GM23338 (cell line): ENCODE results near the gene WWC1. TPM values are rescaled to one million over a fixed set of nuclear protein-coding genes. Genes with fewer than 3 reads are reported as not detected.

Source experiments
- ATAC-seq: fragments of 200-7000 bp; cut with Tn5 transposase; 3 replicates; pipeline ENCODE4 v1.9.1; 2020
- DNase-seq: peaks from one replicate; pipeline ENCODE4 v3.0.0-alpha.2; 2015; ENCODE audit warnings: low spot score
- H2AFZ ChIP-seq: fragments of 200-600 bp; sonication (generic); 2 replicates; pipeline ENCODE4 v1.8.0; 2016; ENCODE audit warnings: antibody characterized with exemption, mild to moderate bottlenecking, moderate library complexity
- H3F3A ChIP-seq: fragments of 200-600 bp; sonication (generic); replicated peaks from 2 replicates; pipeline ENCODE4 v1.8.0; 2017; ENCODE audit warnings: antibody characterized with exemption, mixed run types, low read depth
- H3K27ac ChIP-seq: fragments of 200-600 bp; sonication (generic); 2 replicates; pipeline ENCODE4 v1.6.1; 2016; ENCODE audit warnings: low read depth
- H3K27me3 ChIP-seq: fragments of 200-600 bp; sonication (generic); 2 replicates; pipeline ENCODE4 v1.8.0; 2016; ENCODE audit warnings: mild to moderate bottlenecking, mixed run types, moderate library complexity; ENCODE audit not compliant: insufficient read depth
- H3K36me3 ChIP-seq: fragments of 200-600 bp; sonication (generic); 2 replicates; pipeline ENCODE4 v1.8.0; 2016; ENCODE audit warnings: mild to moderate bottlenecking; ENCODE audit not compliant: insufficient read depth
- H3K4me1 ChIP-seq: fragments of 200-600 bp; sonication (generic); 2 replicates; pipeline ENCODE4 v1.8.0; 2016; ENCODE audit warnings: mild to moderate bottlenecking, moderate library complexity; ENCODE audit not compliant: insufficient read depth
- H3K4me2 ChIP-seq: fragments of 200-600 bp; sonication (generic); 2 replicates; pipeline ENCODE4 v1.7.1; 2017; ENCODE audit warnings: mixed run types
- H3K4me3 ChIP-seq: fragments of 200-600 bp; sonication (generic); 2 replicates; pipeline ENCODE4 v1.6.1; 2016; ENCODE audit warnings: mixed run types
- H3K79me2 ChIP-seq: fragments of 200-600 bp; sonication (generic); replicated peaks from 2 replicates; pipeline ENCODE4 v1.8.0; 2017; ENCODE audit warnings: mild to moderate bottlenecking; ENCODE audit not compliant: insufficient read depth
- H3K9me2 ChIP-seq: fragments of 200-600 bp; sonication (generic); 2 replicates; pipeline ENCODE4 v1.8.0; 2017; ENCODE audit not compliant: insufficient read depth
- H4K20me1 ChIP-seq: fragments of 200-600 bp; sonication (generic); replicated peaks from 2 replicates; pipeline ENCODE4 v1.8.0; 2017; ENCODE audit warnings: mild to moderate bottlenecking; ENCODE audit not compliant: insufficient read depth
- H3K27ac Mint-ChIP-seq: 2 replicates; pipeline ENCODE4 v1.8.0; 2020; ENCODE audit warnings: inconsistent platforms, mild to moderate bottlenecking, moderate library complexity, mixed read lengths
- H3K27me3 Mint-ChIP-seq: 3 replicates; pipeline ENCODE4 v1.8.0; 2022; ENCODE audit warnings: low read depth, mild to moderate bottlenecking, moderate library complexity, mixed read lengths, inconsistent platforms; ENCODE audit not compliant: insufficient read depth, poor library complexity
- H3K36me3 Mint-ChIP-seq: 3 replicates; pipeline ENCODE4 v1.8.0; 2021; ENCODE audit warnings: low read depth, mild to moderate bottlenecking, inconsistent platforms, moderate library complexity, mixed read lengths
- H3K4me1 Mint-ChIP-seq: 3 replicates; pipeline ENCODE4 v1.8.0; 2020; ENCODE audit warnings: mild to moderate bottlenecking, inconsistent platforms, mixed read lengths
- H3K4me3 Mint-ChIP-seq: 3 replicates; pipeline ENCODE4 v1.8.0; 2021; ENCODE audit warnings: moderate library complexity, mild to moderate bottlenecking, inconsistent platforms, mixed read lengths
- H3K9me3 Mint-ChIP-seq: 3 replicates; pipeline ENCODE4 v1.8.0; 2020; ENCODE audit warnings: moderate library complexity, mild to moderate bottlenecking, inconsistent platforms, mixed read lengths
- CREB1 ChIP-seq: fragments of 250-450 bp; sonication (Bioruptor Pico); IDR thresholded peaks from 2 replicates; pipeline ENCODE4 v1.5.0; 2020; ENCODE audit warnings: low read depth, mild to moderate bottlenecking, moderate library complexity
- ETS1 ChIP-seq: IDR thresholded peaks from 2 replicates; pipeline ENCODE4 v1.6.1; 2016; ENCODE audit warnings: antibody characterized with exemption
- EZH2phosphoT487 ChIP-seq: fragments of 200-600 bp; sonication (generic); IDR thresholded peaks from one replicate; pipeline ENCODE4 v1.8.1; 2018; ENCODE audit warnings: antibody characterized with exemption; ENCODE audit not compliant: unreplicated experiment
- JUNB ChIP-seq: IDR thresholded peaks from one replicate; pipeline ENCODE4 v1.6.1; 2016; ENCODE audit warnings: antibody characterized with exemption; ENCODE audit not compliant: unreplicated experiment
- ZNF462 ChIP-seq: fragments of 250-450 bp; sonication (Bioruptor Pico); IDR thresholded peaks from 2 replicates; pipeline ENCODE4 v1.5.0; 2020; ENCODE audit warnings: mild to moderate bottlenecking, moderate library complexity
- polyA plus RNA-seq: library from polyadenylated mRNA; unstranded; fragments of >200 nt; fragmentation: Nextera tagmentation; extraction: Ambion mirVana; gene quantifications from 2 replicates; pipeline ENCODE4 v1.2.1, GENCODE V29; 2016
- total RNA-seq: library from RNA; depleted of rRNA; stranded (reverse); fragments of >200 nt; shearing (Covaris generic); gene quantifications from 2 replicates; pipeline ENCODE4 v1.2.3, GENCODE V29; 2014

The WWC1 gene
- total and polyA plus RNA-seq, 2 experiments from 2014 or later: 25.4 to 27.8 TPM

DNA sequence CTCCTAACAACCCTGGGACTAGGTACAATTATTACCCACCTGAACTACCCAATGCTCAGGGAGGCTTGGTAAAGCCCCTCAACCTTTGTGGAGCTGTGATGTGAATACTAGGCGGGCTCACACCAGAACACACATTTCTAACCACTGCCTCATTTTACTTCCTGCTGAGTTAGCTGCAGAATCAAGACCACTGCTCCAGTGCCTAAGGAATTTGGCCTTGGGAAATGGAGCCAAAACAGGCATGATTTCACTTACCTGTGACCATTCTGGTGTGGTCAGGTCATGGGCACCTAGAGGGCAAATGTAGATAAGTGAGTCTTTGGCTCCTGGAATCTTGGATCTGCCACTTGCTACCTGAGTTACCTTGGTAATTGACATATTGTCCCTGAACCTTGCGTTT, 5.2 kb downstream of the WWC1 start (continued):
- TF ChIP-seq ZNF462: no peak
- TF ChIP-seq CREB1: no peak
- no peak for TF ChIP-seq EZH2phosphoT487

DNA sequence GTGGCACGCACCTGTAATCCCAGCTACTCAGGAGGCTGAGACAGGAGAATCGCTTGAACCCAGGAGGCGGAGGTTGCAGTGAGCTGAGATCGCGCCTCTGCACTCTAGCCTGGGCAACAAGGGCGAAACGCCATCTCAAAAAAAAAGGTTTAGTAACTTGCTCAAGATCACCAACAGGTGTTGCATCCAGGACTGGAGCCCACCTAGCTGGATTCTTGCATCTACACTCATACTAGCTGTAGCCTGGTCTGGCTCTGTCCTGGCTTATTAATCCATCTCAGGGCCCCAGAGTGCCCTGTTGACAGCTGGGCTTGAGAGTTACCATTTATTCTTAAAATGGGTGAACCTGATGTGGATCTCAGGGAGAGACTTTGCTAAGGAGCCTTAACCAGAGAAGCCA, 7.5 kb downstream of the WWC1 start:
- H3K27me3 Mint-ChIP-seq: peaks cover 9% of the 10 kb centered on the region
- Histone ChIP-seq H3K36me3 (no peaks in the 10 kb centered on the region), H3K4me2 (no peak overlapping the region)
- no peak for TF ChIP-seq EZH2phosphoT487
- TF ChIP-seq ZNF462: no peak
- TF ChIP-seq CREB1: no peak
- no peak for TF ChIP-seq JUNB
- TF ChIP-seq ETS1: no peak

More for the DNA sequence above, 7.5 kb downstream of the WWC1 start:
- H3K36me3 Mint-ChIP-seq: peaks cover 4% of the 10 kb centered on the region; the same call in 1 of the 3 replicates
- no peaks in the 10 kb centered on the region for H3K27me3 ChIP-seq
- peaks cover 4% of the 10 kb centered on the region; the same call in 1 of the 2 replicates for H3K9me2 ChIP-seq
- H2AFZ ChIP-seq: no peak overlapping the region
- no peaks in the 10 kb centered on the region for H3K9me3 Mint-ChIP-seq
- H3K27ac ChIP-seq: no peak overlapping the region
- H4K20me1 ChIP-seq: peaks cover 34% of the 10 kb centered on the region
- H3K4me1 ChIP-seq: peaks cover 61% of the 10 kb centered on the region
- H3K4me3 Mint-ChIP-seq: no peak overlapping the region; the same call in 2 of the 3 replicates
- H3K4me1 Mint-ChIP-seq: peaks cover 79% of the 10 kb centered on the region
- DNase-seq (no peak), ATAC-seq (no peak)
- peaks cover 8% of the 10 kb centered on the region; the same call in 1 of the 2 replicates for H3F3A ChIP-seq
- peaks cover 83% of the 10 kb centered on the region for H3K79me2 ChIP-seq
- H3K27ac Mint-ChIP-seq: no peak overlapping the region
- no peak overlapping the region for H3K4me3 ChIP-seq
